Esophagus (tissue), 2 donors: ENCODE measurements around the gene YARS1. TPM values are rescaled to one million over a fixed set of nuclear protein-coding genes. Genes with fewer than 3 reads are reported as not detected.

Experiments used
- H3K27ac ChIP-seq, 2 donors: one replicate each; pipeline ENCODE4 v1.5.1; 2013; ENCODE audit warnings: low read depth in 2 of 2, mild to moderate bottlenecking in 2 of 2, inconsistent platforms in 1 of 2, low read length in 1 of 2, moderate library complexity in 1 of 2
- H3K27me3 ChIP-seq, 2 donors: one replicate each; pipeline ENCODE4 v1.6.1; 2013; ENCODE audit warnings: low read length in 2 of 2, control low read depth in 1 of 2, mild to moderate bottlenecking in 1 of 2; ENCODE audit not compliant: insufficient read depth in 2 of 2, control insufficient read depth in 1 of 2
- H3K36me3 ChIP-seq, 2 donors: one replicate each; pipeline ENCODE4 v1.6.1; 2013; ENCODE audit warnings: low read length in 1 of 2; ENCODE audit not compliant: control insufficient read depth in 2 of 2, insufficient read depth in 2 of 2
- H3K4me1 ChIP-seq, 2 donors: one replicate each; pipeline ENCODE4 v1.6.1; 2013; ENCODE audit warnings: low read length in 1 of 2; ENCODE audit not compliant: control insufficient read depth in 2 of 2, insufficient read depth in 2 of 2
- H3K4me3 ChIP-seq, 2 donors: one replicate each; pipeline ENCODE4 v1.5.1; 2013; ENCODE audit warnings: low read length in 2 of 2, mild to moderate bottlenecking in 2 of 2, low read depth in 1 of 2, moderate library complexity in 1 of 2
- H3K9me3 ChIP-seq, 2 donors: one replicate each; pipeline ENCODE4 v1.6.1; 2013; ENCODE audit warnings: mild to moderate bottlenecking in 2 of 2, low read depth in 1 of 2, low read length in 1 of 2, moderate library complexity in 1 of 2; ENCODE audit not compliant: control insufficient read depth in 2 of 2, insufficient read depth in 1 of 2
- WGBS, 2 donors: extraction: QIAGEN DNeasy Blood & Tissue Kit; methylation state at CpG; one replicate each; pipeline ENCODE4 v1.1.7; 2013; 5-methylcytosine and 5-hydroxymethylcytosine counted together
- polyA plus RNA-seq, 2 donors: library from polyadenylated mRNA; stranded (reverse); fragments of 200-250 nt; gene quantifications; one replicate each; pipeline ENCODE4 v1.2.3, GENCODE V29; 2013
- donor health status: healthy with polysubstance abuse.
- donor health status: Bipolar disorder and iron deficiency.

YARS1 gene
- polyA plus RNA-seq, 2 donors = 33.2 to 52.2 TPM

DNA sequence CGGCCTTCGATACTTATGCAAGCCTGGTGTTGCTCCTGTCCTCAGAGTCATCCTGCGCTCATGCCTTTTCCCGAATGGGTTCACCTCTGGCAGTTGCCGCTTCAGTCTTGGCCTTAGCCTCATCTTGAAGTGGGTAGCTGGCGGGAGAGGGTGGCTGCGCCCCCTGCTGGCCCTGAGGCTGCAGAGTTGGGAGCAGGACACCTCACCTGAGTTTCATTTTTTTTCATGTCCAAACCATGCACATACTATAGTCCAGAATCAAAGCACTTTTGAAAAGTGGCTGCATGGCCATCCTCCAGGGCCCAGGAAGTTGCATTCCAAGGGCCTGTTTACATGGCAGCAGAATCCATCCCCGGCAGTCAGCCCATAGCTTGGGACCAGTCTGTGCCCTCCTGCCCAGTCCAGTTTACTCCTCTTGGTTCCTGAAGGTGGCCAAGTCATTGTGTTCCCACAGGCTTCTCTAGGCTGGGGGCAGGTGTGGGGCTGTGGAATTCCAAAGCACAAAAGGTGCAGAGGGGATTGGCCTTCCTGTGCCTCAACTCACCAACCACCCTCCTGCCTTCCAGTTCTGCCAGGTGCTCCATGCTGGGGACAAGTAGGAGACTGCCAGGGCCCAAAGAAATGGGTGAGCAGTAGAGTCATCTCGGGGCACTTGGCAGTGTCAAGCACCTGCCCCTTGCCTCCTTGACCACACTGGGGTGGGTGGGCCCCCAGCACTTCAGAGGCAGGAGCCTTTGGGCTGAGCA is 44.0 kb downstream of the YARS1 start:
- H3K27me3 ChIP-seq = no peaks in the 10 kb centered on the region
- no peak overlapping the region for H3K4me3 ChIP-seq
- no peaks in the 10 kb centered on the region for H3K9me3 ChIP-seq
- 24 to 25% methylated on average over 9 of the region's 9 CpGs for WGBS, 2 donors
- H3K4me1 ChIP-seq = peaks cover 0 to 11% of the 10 kb centered on the region in 2 donors
- H3K36me3 ChIP-seq = peaks cover 3 to 46% of the 10 kb centered on the region in 2 donors
- H3K27ac ChIP-seq = peak overlapping the region in 1 of 2 donors; percentile 28

DNA sequence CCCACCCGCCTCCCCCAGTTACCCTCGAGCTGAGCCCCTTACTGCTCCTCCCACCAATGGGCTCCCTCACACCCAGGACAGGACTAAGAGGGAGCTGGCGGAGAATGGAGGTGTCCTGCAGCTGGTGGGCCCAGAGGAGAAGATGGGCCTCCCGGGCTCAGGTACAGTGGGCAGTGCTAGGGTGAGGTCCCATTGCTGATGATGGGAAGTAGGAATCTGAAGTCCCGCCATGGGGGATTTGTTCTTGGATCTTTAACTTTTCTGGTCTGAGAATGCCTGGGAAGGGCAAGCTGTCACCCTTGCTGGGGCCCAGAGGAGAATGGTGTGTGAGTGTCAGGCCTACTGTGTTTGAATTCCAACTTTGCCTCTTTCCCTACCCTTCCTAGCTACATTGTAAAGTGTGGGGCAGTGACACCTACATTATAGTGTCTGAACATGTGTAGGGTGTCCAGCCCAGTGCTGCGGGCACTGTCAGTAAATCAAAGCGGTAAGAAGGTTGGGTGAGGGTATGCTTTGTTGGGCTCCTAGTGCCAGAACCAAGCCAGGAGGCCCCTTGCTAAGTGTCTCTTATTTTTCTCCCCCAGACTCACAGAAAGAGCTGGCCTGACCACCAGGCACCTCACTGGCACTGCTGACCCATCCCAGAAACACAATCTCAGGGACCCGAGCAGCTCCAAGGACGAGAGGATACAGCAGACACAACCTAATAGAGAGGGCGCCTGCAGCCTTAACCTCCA is 44.7 kb downstream of the YARS1 start:
- Histone ChIP-seq H3K36me3 (peaks cover 8 to 51% of the 10 kb centered on the region in 2 donors), H3K27ac (no peak overlapping the region), H3K9me3 (no peaks in the 10 kb centered on the region), H3K4me1 (peaks cover 0 to 16% of the 10 kb centered on the region in 2 donors), H3K4me3 (no peak overlapping the region), H3K27me3 (no peaks in the 10 kb centered on the region)
- WGBS, 2 donors = 77 to 79% methylated on average over 10 of the region's 10 CpGs

DNA sequence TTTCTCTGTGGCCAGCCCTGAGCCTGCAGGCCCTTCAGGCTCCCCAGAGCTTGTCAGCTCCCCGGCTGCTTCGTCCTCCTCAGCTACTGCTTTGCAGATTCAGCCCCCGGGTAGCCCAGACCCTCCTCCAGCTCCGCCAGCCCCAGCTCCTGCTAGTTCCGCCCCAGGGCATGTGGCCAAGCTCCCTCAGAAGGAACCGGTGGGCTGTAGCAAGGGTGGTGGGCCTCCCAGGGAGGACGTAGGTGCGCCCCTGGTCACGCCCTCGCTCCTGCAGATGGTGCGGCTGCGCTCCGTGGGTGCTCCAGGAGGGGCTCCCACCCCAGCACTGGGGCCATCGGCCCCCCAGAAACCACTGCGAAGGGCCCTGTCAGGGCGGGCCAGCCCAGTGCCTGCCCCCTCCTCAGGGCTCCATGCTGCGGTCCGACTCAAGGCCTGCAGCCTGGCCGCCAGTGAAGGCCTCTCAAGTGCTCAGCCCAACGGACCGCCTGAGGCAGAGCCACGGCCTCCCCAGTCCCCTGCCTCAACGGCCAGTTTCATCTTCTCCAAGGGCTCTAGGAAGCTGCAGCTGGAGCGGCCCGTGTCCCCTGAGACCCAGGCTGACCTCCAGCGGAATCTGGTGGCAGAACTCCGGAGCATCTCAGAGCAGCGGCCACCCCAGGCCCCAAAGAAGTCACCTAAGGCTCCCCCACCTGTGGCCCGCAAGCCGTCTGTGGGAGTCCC is 45.4 kb downstream of the YARS1 start:
- H3K4me1 ChIP-seq = peaks cover under 1 to 17% of the 10 kb centered on the region in 2 donors
- no peaks in the 10 kb centered on the region for H3K9me3 ChIP-seq
- H3K27me3 ChIP-seq = no peaks in the 10 kb centered on the region
- H3K27ac ChIP-seq = no peak overlapping the region
- peaks cover 8 to 51% of the 10 kb centered on the region in 2 donors for H3K36me3 ChIP-seq
- no peak overlapping the region for H3K4me3 ChIP-seq
- WGBS, 2 donors = 81% methylated on average over 29 to 30 of the region's 30 CpGs

DNA sequence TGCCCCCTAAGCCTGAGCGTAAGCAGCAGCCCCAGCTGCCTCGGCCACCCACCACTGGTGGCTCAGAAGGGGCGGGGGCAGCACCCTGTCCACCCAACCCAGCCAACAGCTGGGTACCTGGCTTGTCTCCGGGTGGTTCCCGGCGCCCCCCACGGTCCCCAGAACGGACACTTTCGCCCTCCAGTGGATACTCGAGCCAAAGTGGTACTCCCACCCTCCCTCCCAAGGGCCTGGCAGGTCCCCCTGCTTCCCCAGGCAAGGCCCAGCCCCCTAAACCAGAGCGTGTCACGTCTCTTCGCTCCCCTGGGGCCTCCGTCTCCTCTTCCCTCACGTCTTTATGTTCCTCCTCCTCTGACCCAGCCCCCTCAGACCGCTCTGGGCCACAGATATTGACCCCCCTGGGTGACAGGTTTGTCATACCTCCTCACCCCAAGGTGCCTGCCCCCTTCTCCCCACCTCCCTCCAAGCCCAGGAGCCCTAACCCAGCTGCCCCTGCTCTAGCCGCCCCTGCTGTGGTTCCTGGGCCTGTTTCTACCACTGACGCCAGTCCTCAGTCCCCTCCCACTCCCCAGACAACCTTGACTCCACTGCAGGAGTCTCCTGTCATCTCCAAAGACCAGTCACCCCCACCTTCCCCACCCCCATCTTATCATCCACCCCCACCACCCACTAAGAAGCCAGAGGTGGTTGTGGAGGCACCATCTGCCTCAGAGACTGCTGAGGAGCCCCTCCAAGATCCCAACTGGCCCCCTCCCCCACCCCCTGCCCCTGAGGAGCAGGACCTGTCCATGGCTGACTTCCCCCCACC is 46.2 kb downstream of the YARS1 start:
- H3K36me3 ChIP-seq = peaks cover 8 to 51% of the 10 kb centered on the region in 2 donors
- H3K9me3 ChIP-seq = no peaks in the 10 kb centered on the region
- WGBS, 2 donors = 76% methylated on average over 17 to 18 of the region's 18 CpGs
- H3K4me1 ChIP-seq = peaks cover 7 to 21% of the 10 kb centered on the region in 2 donors
- H3K27ac ChIP-seq = no peak overlapping the region
- H3K27me3 ChIP-seq = no peaks in the 10 kb centered on the region
- H3K4me3 ChIP-seq = no peak overlapping the region

DNA sequence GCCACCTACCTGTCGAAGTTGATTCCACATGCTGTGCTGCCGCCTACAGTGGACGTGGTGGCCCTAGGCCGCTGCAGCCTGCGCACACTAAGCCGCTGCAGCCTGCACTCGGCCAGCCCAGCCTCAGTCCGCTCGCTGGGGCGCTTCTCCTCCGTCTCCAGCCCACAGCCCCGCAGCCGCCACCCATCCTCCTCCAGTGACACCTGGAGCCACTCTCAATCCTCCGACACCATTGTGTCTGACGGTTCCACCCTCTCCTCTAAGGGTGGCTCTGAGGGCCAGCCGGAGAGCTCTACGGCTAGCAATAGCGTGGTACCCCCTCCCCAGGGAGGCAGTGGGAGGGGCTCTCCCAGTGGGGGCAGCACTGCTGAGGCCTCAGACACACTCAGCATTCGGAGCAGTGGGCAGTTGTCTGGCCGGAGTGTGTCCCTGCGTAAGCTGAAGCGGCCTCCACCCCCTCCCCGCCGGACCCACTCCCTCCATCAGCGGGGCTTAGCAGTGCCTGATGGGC is 46.9 kb downstream of the YARS1 start:
- no peaks in the 10 kb centered on the region for H3K9me3 ChIP-seq
- no peaks in the 10 kb centered on the region for H3K27me3 ChIP-seq
- H3K36me3 ChIP-seq = peaks cover 8 to 45% of the 10 kb centered on the region in 2 donors
- no peak overlapping the region for H3K4me3 ChIP-seq
- H3K27ac ChIP-seq = no peak overlapping the region
- WGBS, 2 donors = 88 to 89% methylated on average over 25 of the region's 25 CpGs
- peaks cover 11 to 23% of the 10 kb centered on the region in 2 donors for H3K4me1 ChIP-seq

DNA sequence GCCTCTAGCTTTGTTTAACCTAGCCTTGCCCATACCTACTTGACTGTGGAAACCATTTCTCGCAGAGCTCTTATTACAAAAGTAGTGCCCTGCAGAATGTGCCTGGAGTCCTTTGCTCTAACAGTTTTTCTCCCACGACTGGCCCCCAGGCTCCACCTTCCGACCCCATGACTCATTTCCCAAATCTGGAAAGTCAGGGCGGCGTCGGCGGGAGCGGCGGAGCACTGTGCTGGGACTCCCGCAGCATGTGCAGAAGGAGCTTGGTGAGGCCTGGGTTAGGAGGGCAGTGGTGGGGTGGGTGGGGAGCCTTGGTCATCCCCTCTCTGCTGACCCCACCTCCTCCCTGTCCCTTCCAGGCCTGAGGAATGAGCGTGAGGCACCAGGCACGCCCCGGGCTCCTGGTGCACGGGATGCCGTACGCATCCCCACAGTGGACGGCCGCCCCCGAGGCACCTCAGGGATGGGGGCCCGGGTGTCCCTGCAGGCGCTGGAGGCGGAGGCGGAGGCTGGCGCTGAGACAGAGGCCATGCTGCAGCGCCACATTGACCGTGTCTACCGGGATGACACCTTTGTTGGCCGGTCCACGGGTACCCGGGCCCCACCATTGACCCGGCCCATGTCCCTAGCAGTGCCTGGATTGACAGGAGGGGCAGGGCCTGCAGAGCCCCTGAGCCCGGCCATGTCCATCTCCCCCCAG is 47.5 kb downstream of the YARS1 start:
- Histone ChIP-seq H3K4me1 (peaks cover 11 to 23% of the 10 kb centered on the region in 2 donors), H3K27ac (peak overlapping the region in 1 of 2 donors; percentile 6), H3K4me3 (no peak overlapping the region), H3K27me3 (no peaks in the 10 kb centered on the region), H3K36me3 (peaks cover 8 to 43% of the 10 kb centered on the region in 2 donors), H3K9me3 (no peaks in the 10 kb centered on the region)
- 57 to 63% methylated on average over 31 to 32 of the region's 32 CpGs for whole genome bisulfite sequencing, 2 donors

DNA sequence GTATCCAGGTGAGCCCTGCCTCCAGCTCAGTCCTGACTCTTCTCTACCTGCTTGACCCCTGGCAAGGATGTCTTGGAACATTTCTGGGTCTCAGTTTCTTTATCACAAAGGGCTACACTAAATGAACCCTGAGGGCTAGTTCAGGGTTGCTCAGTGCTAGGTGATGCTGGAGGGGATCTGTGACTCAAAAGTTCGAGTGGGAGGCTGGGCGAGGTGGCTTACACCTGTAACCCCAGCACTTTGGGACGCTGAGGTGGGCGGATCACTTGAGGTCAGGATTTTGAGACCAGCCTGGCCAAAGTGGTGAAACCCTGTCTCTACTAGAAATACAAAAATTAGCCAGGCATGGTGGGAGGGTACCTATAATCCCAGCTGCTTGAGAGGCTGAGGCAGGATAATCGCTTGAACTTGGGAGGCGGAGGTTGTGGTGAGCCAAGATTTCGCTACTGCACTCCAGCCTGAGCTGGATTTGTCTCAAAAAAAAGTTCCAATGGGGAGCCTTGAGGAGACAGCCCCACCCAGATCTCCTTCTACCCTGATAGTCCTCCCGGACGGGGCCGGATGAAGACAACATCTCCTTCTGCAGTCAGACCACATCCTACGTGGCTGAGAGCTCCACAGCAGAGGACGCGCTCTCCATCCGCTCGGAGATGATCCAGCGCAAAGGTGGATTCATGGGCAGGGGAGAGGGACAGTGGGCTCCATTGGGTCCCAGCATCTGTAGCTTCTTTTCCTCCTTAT is 48.9 kb downstream of the YARS1 start:
- Histone ChIP-seq H3K36me3 (peaks cover 8 to 31% of the 10 kb centered on the region in 2 donors), H3K4me3 (no peak overlapping the region), H3K9me3 (no peaks in the 10 kb centered on the region), H3K27ac (peak overlapping the region; percentile 21 to 79), H3K27me3 (no peaks in the 10 kb centered on the region), H3K4me1 (peaks cover 11 to 23% of the 10 kb centered on the region in 2 donors)
- WGBS, 2 donors = 66 to 74% methylated on average over 16 of the region's 16 CpGs

DNA sequence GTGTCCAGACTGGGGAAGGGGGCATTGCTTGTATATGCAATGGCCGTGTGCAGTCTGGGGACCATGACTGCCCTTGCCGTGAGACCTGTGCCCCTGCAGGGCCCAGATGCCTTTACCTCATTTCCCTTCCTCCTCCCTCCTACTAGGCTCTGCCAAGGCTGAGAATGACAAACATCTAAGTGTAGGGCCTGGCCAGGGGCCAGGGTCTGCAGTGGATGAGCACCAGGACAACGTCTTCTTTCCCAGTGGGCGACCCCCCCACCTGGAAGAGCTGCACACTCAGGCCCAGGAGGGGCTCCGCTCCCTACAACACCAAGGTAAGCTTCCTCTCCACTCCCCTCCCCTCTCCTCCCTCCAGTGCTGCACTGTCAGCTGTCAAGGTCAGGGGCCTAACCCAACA is 49.5 kb downstream of the YARS1 start:
- no peaks in the 10 kb centered on the region for H3K27me3 ChIP-seq
- peak overlapping the region; percentile 21 to 79 for H3K27ac ChIP-seq
- H3K36me3 ChIP-seq = peaks cover 8 to 29% of the 10 kb centered on the region in 2 donors
- no peaks in the 10 kb centered on the region for H3K9me3 ChIP-seq
- peaks cover 11 to 23% of the 10 kb centered on the region in 2 donors for H3K4me1 ChIP-seq
- 36 to 39% methylated on average over 5 of the region's 5 CpGs for WGBS, 2 donors
- no peak overlapping the region for H3K4me3 ChIP-seq
